Cortex of kidney (tissue), 1 donor: ENCODE data around the gene KIF26A.
"Not testable (repeated sequence)": the region's sequence is repeated elsewhere in the genome, so short reads cannot be mapped to it uniquely, and the experiment has no call there.

ENCODE experiments used
- DNase-seq: peaks from one replicate; lab custom pipeline; 2025; lab: John Stamatoyannopoulos, UW

Gene KIF26A

DNA sequence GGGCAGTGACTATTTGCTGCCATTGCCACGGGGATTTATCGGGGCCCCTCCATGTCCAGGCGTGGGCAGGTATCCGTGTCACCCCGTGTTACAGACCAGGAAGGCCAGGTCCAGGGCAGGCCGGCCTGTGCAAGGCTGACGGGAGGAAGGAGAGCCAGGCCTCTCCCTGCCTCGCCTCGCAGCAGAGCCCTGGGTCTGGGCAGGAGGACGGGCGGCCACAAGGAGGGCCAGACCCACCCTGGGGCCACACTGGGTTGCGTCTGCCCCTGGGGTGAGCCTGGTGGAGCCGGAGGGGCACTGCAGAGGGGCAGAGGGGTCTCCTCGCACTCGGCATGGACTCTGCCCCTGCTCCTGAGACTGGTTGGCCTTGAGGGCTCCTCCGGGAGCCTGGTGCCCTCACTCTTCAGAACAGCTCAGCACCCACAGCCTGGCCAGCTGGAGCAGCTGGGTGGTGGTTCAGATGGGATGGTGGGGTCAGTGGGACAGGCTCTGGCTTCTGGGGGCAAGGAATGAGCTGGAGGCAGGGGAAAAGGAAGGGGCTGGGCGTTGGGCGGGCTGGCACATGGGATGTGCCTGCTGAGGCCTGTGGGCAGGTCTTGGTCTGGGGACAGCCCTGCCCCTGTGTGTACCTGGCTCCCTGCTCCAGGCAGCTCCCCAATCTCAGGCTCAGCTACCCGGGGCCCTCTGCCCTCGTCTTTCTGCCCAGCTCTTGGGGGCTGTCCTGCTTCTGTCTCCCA, 53.9 kb downstream of the KIF26A start:
- DNase-seq: no peak

GRCh38 chr14:104192883-104193245, 54.5 kb downstream of the KIF26A start:
- no peak for DNase-seq

GRCh38 chr14:104194016-104194415, 55.6 kb downstream of the KIF26A start:
- no peak for DNase-seq

- no peak for DNase-seq
These were observed 56.3 kb downstream of the KIF26A start for GRCh38 chr14:104194716-104195115.

DNA sequence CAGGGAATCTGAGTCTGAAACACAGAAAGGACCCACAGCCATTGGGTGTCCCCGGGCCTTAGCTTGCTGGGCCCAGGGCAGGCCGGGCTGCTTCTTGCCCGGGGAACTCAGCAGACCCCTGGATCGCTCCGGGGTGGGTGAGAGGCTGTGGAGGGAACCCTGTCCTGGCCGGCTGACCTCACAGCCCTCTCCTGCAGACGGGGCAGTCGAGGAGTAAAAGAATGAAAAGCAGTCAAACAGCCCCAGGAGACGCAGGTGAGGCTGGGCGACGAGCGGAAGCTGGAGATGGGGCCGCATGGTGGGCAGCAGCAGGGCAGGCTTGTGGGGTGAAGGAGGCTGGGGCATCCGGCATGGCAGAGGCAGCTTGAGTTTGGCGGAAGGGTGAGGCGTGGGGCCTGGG, 57.0 kb downstream of the KIF26A start:
- DNase-seq: no peak

- DNase-seq: no peak
These were observed 57.5 kb downstream of the KIF26A start for GRCh38 chr14:104195878-104196277.

DNA sequence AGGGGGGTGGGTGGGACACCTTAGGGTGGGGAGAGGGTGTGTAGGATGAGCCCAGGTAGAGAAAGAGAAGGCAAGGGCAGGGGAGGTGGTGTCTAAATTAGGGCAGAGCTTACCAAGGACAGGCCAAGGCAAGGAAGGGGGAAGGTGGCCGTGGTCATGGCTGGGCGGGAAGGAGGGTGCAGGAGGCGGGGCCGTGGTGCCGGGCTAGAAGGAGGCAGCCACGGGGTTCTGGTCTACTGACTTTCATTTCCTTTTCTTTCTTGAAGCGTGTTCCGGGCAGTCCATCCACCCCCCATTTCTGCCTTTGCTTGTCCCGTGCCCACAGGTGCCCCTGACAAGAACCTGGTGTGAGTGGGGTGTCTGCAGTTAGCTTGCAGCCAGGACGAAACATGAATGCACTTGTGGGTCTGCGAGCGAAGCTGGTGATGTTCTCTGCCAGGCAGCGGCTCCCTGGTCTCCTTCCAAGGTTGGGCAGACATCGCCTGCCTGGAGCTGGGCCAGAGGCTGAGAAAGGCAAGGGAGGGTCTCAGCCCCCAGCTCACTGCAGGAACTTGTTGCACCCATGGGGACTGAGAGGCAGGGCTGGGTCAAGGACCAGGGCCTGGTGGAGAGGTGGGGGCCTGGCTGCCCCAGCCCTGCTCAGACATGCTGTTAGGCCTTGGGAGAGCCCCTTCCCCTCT, 58.2 kb downstream of the KIF26A start:
- DNase-seq: no peak

- DNase-seq: no peak
These were observed 59.3 kb downstream of the KIF26A start for GRCh38 chr14:104197449-104198247.

GRCh38 chr14:104199266-104199895, 61.0 kb downstream of the KIF26A start:
- no peak for DNase-seq

DNA sequence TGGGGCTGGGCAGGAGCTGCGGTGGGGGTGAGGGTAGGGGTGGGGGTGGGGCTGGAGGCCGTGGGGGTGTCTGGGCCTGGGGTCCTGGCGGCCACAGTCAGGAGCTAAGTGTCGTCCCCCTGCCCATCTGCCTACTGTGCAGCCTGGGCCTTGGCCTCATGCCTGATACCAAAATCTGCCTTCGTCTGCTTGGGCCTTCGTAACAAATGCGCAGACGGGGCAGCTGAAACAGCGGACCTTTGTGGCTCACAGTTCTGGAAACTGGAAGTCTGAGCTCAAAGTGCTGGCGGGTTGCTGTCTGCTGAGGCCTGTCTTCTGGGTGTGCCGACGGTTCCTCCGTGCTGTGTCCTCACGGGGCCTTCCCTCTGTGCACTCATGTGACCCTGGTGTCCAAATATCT, 61.7 kb downstream of the KIF26A start:
- no peak for DNase-seq

- no peak for DNase-seq
These were observed 62.2 kb downstream of the KIF26A start for GRCh38 chr14:104200591-104200990.

DNA sequence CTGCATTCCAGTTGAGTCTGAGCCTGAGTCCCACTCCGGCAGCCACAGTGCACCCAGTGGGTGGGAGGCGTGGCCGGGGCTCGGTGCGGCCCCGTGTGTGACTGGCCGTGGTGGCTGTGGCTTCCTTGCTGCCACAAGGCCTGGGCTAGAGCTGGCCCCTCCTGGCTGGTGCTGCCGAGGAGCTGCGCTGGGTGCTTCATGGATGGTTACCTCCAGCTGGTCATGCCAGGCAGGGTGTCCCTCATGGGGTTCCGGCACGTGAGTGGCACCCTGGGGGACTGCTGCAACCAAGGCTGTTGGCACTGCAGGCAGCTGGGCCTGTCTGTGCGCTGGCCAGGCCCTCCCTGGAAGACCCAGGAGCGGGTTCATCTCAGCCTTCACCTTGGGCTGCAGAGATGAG, 62.7 kb downstream of the KIF26A start:
- no peak for DNase-seq

GRCh38 chr14:104201496-104201895, 63.1 kb downstream of the KIF26A start:
- no peak for DNase-seq

GRCh38 chr14:104202259-104203070, 64.1 kb downstream of the KIF26A start:
- no peak for DNase-seq

GRCh38 chr14:104203071-104203425, 64.7 kb downstream of the KIF26A start:
- DNase-seq: no peak

- no peak for DNase-seq
These were observed 66.3 kb downstream of the KIF26A start for GRCh38 chr14:104204660-104205149.

DNA sequence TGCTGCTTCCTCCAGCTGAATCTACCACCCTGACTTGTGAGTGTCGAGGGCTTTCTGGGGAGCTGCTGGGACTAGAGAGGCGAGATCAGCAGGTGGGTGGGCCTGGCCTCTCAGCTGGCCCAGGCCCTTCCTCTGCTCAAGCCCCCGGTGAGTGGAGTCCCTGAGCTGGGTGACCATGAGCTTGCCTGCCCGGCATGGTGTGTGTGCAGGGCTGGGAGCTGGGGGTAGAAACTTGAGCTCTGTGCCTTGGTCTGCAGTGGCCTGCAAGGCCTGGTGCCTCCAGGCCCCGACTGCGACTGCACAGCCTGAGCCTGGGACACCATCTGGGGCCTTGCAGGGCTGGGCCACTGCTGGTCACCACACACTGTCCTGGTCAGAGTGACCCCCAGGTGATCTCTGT, 67.4 kb downstream of the KIF26A start:
- no peak for DNase-seq

GRCh38 chr14:104206281-104206904, 68.0 kb downstream of the KIF26A start:
- no peak for DNase-seq

- DNase-seq: no peak
These were observed 69.0 kb downstream of the KIF26A start for GRCh38 chr14:104207142-104208014.

- not testable (repeated sequence) for DNase-seq
These were observed 69.6 kb downstream of the KIF26A start for GRCh38 chr14:104208015-104208295.
